HCT116 (cell line): ENCODE data around the gene SMPDL3B. TPM values are rescaled to one million over a fixed set of nuclear protein-coding genes. Genes with fewer than 3 reads are reported as not detected.

Experiments used
- ATAC-seq: fragments of 200-7000 bp; cut with Tn5 transposase; 2 replicates; pipeline ENCODE4 v1.9.1; 2020; ENCODE audit warnings: mild to moderate bottlenecking, moderate library complexity
- BruUV-seq: library from RNA; stranded (reverse); fragments of 400-500 nt; replicated peaks from 2 replicates; lab custom pipeline; 2021; lab: Mats Ljungman, UMichigan
- CTCF ChIA-PET: fragments of 300-600 bp; sonication (Branson Sonifier 250); formaldehyde crosslinking; loops from one replicate; lab custom pipeline; 2021; ENCODE audit warnings: antibody characterized with exemption; lab: Charles Lee
- POLR2A ChIA-PET: fragments of 300-600, 350-600 bp; sonication (Branson Sonifier 250); formaldehyde crosslinking; loops from one replicate; lab custom pipeline; 2021; ENCODE audit warnings: antibody characterized with exemption; lab: Charles Lee
- RAD21 ChIA-PET, 2 experiments: fragments of 300-600 bp; sonication (Branson Sonifier 250); formaldehyde crosslinking; loops; one replicate each; lab custom pipeline; 2023; ENCODE audit warnings: low total read pairs in 2 of 2; ENCODE audit not compliant: uncharacterized antibody in 2 of 2, unreplicated experiment in 2 of 2, low non-redundant PET in 1 of 2; lab: Charles Lee
- DNase-seq: peaks from one replicate; pipeline ENCODE4 v3.0.0-alpha.2; 2010; ENCODE audit warnings: low read depth, low spot score
- H2AFZ ChIP-seq: fragments of 200-600 bp; shearing (Covaris generic), sonication (generic); 2 replicates; pipeline ENCODE4 v1.6.1; 2017; ENCODE audit warnings: low read depth, mixed run types, mixed read lengths, antibody characterized with exemption, low read length; ENCODE audit not compliant: poor library complexity, severe bottlenecking
- H3K27ac ChIP-seq: 2 replicates; pipeline ENCODE4 v1.5.1; 2012; ENCODE audit warnings: low read depth, low read length
- H3K27me3 ChIP-seq: fragments of 200-600 bp; sonication (generic); 2 replicates; pipeline ENCODE4 v1.6.1; 2016; ENCODE audit warnings: mixed run types, low read length, mixed read lengths; ENCODE audit not compliant: insufficient read depth
- H3K36me3 ChIP-seq, 2 experiments: fragments of 200-500 bp in 1 of 2; fragments of 200-600 bp in 1 of 2; sonication (Bioruptor generic) in 1 of 2; sonication (generic) in 1 of 2; 2 replicates each; pipeline versions ENCODE4 v1.5.1 to v1.6.1; 2014 to 2016; ENCODE audit warnings: low read length in 2 of 2, inconsistent platforms in 1 of 2, mixed read lengths in 1 of 2, mixed run types in 1 of 2; ENCODE audit not compliant: insufficient read depth in 2 of 2, control insufficient read depth in 1 of 2
- H3K4me1 ChIP-seq, 2 experiments: fragments of 200-600 bp in 1 of 2; sonication (generic) in 1 of 2; 2 replicates each; pipeline versions ENCODE4 v1.5.1 to v1.6.1; 2012 to 2017; ENCODE audit warnings: low read length in 2 of 2, inconsistent platforms in 1 of 2, mild to moderate bottlenecking in 1 of 2, mixed read lengths in 1 of 2, mixed run types in 1 of 2, moderate library complexity in 1 of 2; ENCODE audit not compliant: insufficient read depth in 2 of 2, control insufficient read depth in 1 of 2
- H3K4me2 ChIP-seq: fragments of 200-600 bp; sonication (generic); 2 replicates; pipeline ENCODE4 v1.6.1; 2017; ENCODE audit warnings: mixed run types, low read length, mixed read lengths
- H3K4me3 ChIP-seq, 2 experiments: fragments of 200-600 bp in 1 of 2; sonication (generic) in 1 of 2; replicated peaks in 1 of 2; 2 replicates each; pipeline ENCODE4 v1.5.1; 2011 to 2016; ENCODE audit warnings: low read length in 2 of 2, control low read depth in 1 of 2, low read depth in 1 of 2, mild to moderate bottlenecking in 1 of 2, mixed read lengths in 1 of 2, mixed run types in 1 of 2
- H3K79me2 ChIP-seq: fragments of 200-600 bp; sonication (generic); 2 replicates; pipeline ENCODE4 v1.6.1; 2017; ENCODE audit warnings: mild to moderate bottlenecking, mixed run types, low read length, moderate library complexity, mixed read lengths; ENCODE audit not compliant: insufficient read depth
- H3K9ac ChIP-seq: fragments of 200-600 bp; sonication (generic); 2 replicates; pipeline ENCODE4 v1.6.1; 2016; ENCODE audit warnings: low read length, mixed read lengths
- H3K9me2 ChIP-seq: fragments of 200-600 bp; sonication (generic), shearing (Covaris generic); 2 replicates; pipeline ENCODE4 v1.6.1; 2017; ENCODE audit warnings: mixed run types, mild to moderate bottlenecking, moderate library complexity; ENCODE audit not compliant: insufficient read depth
- H3K9me3 ChIP-seq, 2 experiments: fragments of 200-500 bp in 1 of 2; fragments of 200-600 bp in 1 of 2; sonication (Bioruptor generic) in 1 of 2; sonication (generic) in 1 of 2; 2 replicates each; pipeline ENCODE4 v1.6.1; 2014 to 2017; ENCODE audit warnings: low read length in 2 of 2, mixed read lengths in 2 of 2, inconsistent platforms in 1 of 2, low read depth in 1 of 2, mild to moderate bottlenecking in 1 of 2, mixed run types in 1 of 2, moderate library complexity in 1 of 2; ENCODE audit not compliant: control insufficient read depth in 1 of 2, insufficient read depth in 1 of 2
- H4K20me1 ChIP-seq: fragments of 200-600 bp; sonication (generic), shearing (Covaris generic); 2 replicates; pipeline ENCODE4 v1.6.1; 2017; ENCODE audit warnings: mixed run types, mild to moderate bottlenecking, moderate library complexity; ENCODE audit not compliant: insufficient read depth
- CBX3 ChIP-seq: IDR thresholded peaks from 2 replicates; pipeline ENCODE4 v1.6.1; 2012; ENCODE audit warnings: low read depth
- CEBPB ChIP-seq: IDR thresholded peaks from 2 replicates; pipeline ENCODE4 v1.6.1; 2012; ENCODE audit warnings: low read depth
- CTCF ChIP-seq, 3 experiments: fragments of 200-600 bp in 1 of 3; sonication (generic) in 1 of 3; IDR thresholded peaks in 2 of 3; conservative IDR thresholded peaks in 1 of 3; 2 replicates each; pipeline ENCODE4 v1.5.1; 2012 to 2017; ENCODE audit warnings: low read depth in 2 of 3, low read length in 2 of 3, antibody characterized with exemption in 1 of 3, borderline replicate concordance in 1 of 3, control low read depth in 1 of 3, mild to moderate bottlenecking in 1 of 3, mixed read lengths in 1 of 3, mixed run types in 1 of 3, moderate library complexity in 1 of 3; ENCODE audit not compliant: insufficient read depth in 1 of 3
- EGR1 ChIP-seq: IDR thresholded peaks from 2 replicates; pipeline ENCODE4 v1.6.1; 2012; ENCODE audit warnings: low read depth
- EZH2 ChIP-seq: fragments of 200-600 bp; sonication (generic); IDR thresholded peaks from 2 replicates; pipeline ENCODE4 v1.6.1; 2017; ENCODE audit warnings: antibody characterized with exemption, mixed run types
- EZH2phosphoT487 ChIP-seq: fragments of 200-600 bp; IDR thresholded peaks from 2 replicates; pipeline ENCODE4 v1.6.1; 2018; ENCODE audit warnings: antibody characterized with exemption, borderline replicate concordance
- JUND ChIP-seq: IDR thresholded peaks from 2 replicates; pipeline ENCODE4 v1.6.1; 2012
- MAX ChIP-seq: IDR thresholded peaks from 2 replicates; pipeline ENCODE4 v1.6.1; 2012
- POLR2A ChIP-seq: IDR thresholded peaks from 2 replicates; pipeline ENCODE4 v1.7.0; 2011; ENCODE audit warnings: borderline replicate concordance; ENCODE audit not compliant: insufficient read depth, insufficient read length; ENCODE audit errors: extremely low read depth
- POLR2AphosphoS5 ChIP-seq: IDR thresholded peaks from 2 replicates; pipeline ENCODE4 v1.6.1; 2011; ENCODE audit warnings: mild to moderate bottlenecking, low read depth, low read length, moderate library complexity
- RAD21 ChIP-seq: IDR thresholded peaks from 2 replicates; pipeline ENCODE4 v1.6.1; 2012; ENCODE audit warnings: low read depth, mild to moderate bottlenecking
- SIN3A ChIP-seq: IDR thresholded peaks from 2 replicates; pipeline ENCODE4 v1.6.1; 2012; ENCODE audit warnings: low read depth
- SP1 ChIP-seq: IDR thresholded peaks from 2 replicates; pipeline ENCODE4 v1.6.1; 2012; ENCODE audit warnings: low read depth
- TCF7L2 ChIP-seq: IDR thresholded peaks from 2 replicates; pipeline ENCODE4 v1.7.0; 2011; ENCODE audit warnings: borderline replicate concordance, inconsistent platforms; ENCODE audit not compliant: insufficient read depth, insufficient read length; ENCODE audit errors: extremely low read depth
- ZFX ChIP-seq: fragments of 450-650 bp; IDR thresholded peaks from 2 replicates; pipeline ENCODE4 v1.6.1; 2017
- intact Hi-C: fragments of 100-400 bp; cut with micrococcal nuclease; formaldehyde crosslinking; loops from 2 replicates; pipeline ENCODE4 v1.10.0; 2022
- total RNA-seq: library from RNA; stranded (reverse); gene quantifications from one replicate; pipeline ENCODE4 v1.2.1, GENCODE V29; 2021; ENCODE audit not compliant: unreplicated experiment

SMPDL3B gene
- total RNA-seq, 1 experiment from 2014 or later, result 16.4 TPM

GRCh38 chr1:27938488-27938887, 3.7 kb downstream of the SMPDL3B start:
- H4K20me1 ChIP-seq, result no peaks in the 10 kb centered on the region
- CTCF ChIA-PET, result interaction anchor here (1.1 to 2.7 kb wide), 2 partner anchors 8 to 42 kb away, joined by 3 to 9 read pairs; no protein-coding TSS in a partner anchor
- RAD21 ChIA-PET, result no interaction called here
- no peaks in the 10 kb centered on the region for H3K9me2 ChIP-seq
- peaks cover 6 to 23% of the 10 kb centered on the region in 2 experiments; a peak in 3 of 4 replicates for H3K4me1 ChIP-seq
- H3K9ac ChIP-seq, result no peak overlapping the region
- no peak overlapping the region for H2AFZ ChIP-seq
- DNase-seq (no peak), ATAC-seq (no peak)
- no peak for TF ChIP-seq POLR2A
- TF ChIP-seq MAX, result no peak
- no peak for TF ChIP-seq JUND
- no peak for TF ChIP-seq EZH2
- TF ChIP-seq CEBPB, result no peak
- BruUV-seq, result no TSS peak
- H3K27ac ChIP-seq, result no peak overlapping the region
- POLR2A ChIA-PET, result no interaction called here
- intact Hi-C loops, result no loop called here
- H3K4me2 ChIP-seq, result no peak overlapping the region
- no peaks in the 10 kb centered on the region for H3K36me3 ChIP-seq
- H3K4me3 ChIP-seq, result no peak overlapping the region
- H3K27me3 ChIP-seq, result no peaks in the 10 kb centered on the region
- no peaks in the 10 kb centered on the region for H3K9me3 ChIP-seq
- H3K79me2 ChIP-seq, result no peaks in the 10 kb centered on the region

DNA sequence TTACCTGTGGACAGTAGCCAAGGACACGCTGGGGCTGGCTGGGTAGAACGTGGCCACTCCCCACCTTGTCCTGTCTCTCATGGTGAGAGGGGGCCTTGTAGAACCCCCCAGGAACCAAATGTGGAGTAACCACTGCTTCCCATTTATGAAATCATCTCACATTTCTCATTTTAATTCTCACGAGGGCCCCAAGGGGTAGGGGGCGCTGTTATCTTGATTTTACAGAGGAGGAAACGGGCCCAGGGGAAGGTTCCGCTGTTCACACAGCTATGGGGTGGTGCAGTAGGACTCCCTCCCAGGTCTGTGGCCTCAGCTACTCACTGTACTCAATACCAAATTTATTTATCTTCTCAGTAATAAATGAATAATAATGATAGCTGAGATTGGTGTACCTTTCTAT, 5.5 kb downstream of the SMPDL3B start:
- Histone ChIP-seq H3K4me1 (peaks cover 0 to 14% of the 10 kb centered on the region in 2 experiments; a peak in 2 of 4 replicates), H3K36me3 (no peaks in the 10 kb centered on the region), H2AFZ (no peak overlapping the region), H3K9ac (no peak overlapping the region), H3K4me3 (no peak overlapping the region), H3K4me2 (no peak overlapping the region), H3K27ac (no peak overlapping the region), H3K79me2 (no peaks in the 10 kb centered on the region), H3K9me3 (no peaks in the 10 kb centered on the region), H3K9me2 (no peaks in the 10 kb centered on the region), H3K27me3 (no peaks in the 10 kb centered on the region), H4K20me1 (no peaks in the 10 kb centered on the region)
- no TSS peak for BruUV-seq
- intact Hi-C loops, result loop anchor here (1.0 kb wide), 1 partner anchor 39 kb away; no protein-coding TSS in a partner anchor
- RAD21 ChIA-PET, result no interaction called here
- POLR2A ChIA-PET, result no interaction called here
- no peak for TF ChIP-seq SP1
- peak; percentile 67 for TF ChIP-seq RAD21
- TF ChIP-seq POLR2A, result no peak
- TF ChIP-seq CTCF (IDR thresholded peaks at IDR 0.05 in 2 of 3, conservative IDR thresholded peaks at IDR 0.05 in 1 of 3; ENCODE audit: borderline replicate concordance in 1 of 3, insufficient read depth in 1 of 3, low read depth in 2 of 3, low read length in 2 of 3), result peak; percentile 44 to 67 (median 54); a peak in 5 of 6 replicates
- TF ChIP-seq CBX3, result no peak
- TF ChIP-seq SIN3A, result no peak
- no peak for TF ChIP-seq ZFX
- TF ChIP-seq EZH2phosphoT487, result no peak
- TF ChIP-seq EGR1, result no peak
- TF ChIP-seq JUND, result no peak
- no peak for TF ChIP-seq POLR2AphosphoS5
- TF ChIP-seq TCF7L2, result no peak
- CTCF ChIA-PET, result interaction anchor here (2.7 kb wide), 1 partner anchor 40 kb away, joined by 9 read pairs; no protein-coding TSS in a partner anchor
- ATAC-seq (peak; percentile 85), DNase-seq (no peak)
